Epithelial cell of proximal tubule (primary cell): Measurements from ENCODE around the gene MAG. TPM values are rescaled to one million over a fixed set of nuclear protein-coding genes. Genes with fewer than 3 reads are reported as not detected.

Experiments used
- DNase-seq: peaks from one replicate; pipeline ENCODE4 v3.0.0-alpha.2; 2011; ENCODE audit warnings: low read depth
- H3K4me3 ChIP-seq: 2 replicates; pipeline ENCODE4 v1.5.1; 2011; ENCODE audit warnings: low read depth, mild to moderate bottlenecking, low read length
- CTCF ChIP-seq: conservative IDR thresholded peaks from 2 replicates; pipeline ENCODE4 v1.5.1; 2012; ENCODE audit warnings: low read depth, mild to moderate bottlenecking, low read length
- total RNA-seq: library from RNA; depleted of rRNA; stranded (reverse); fragments of >200 nt; gene quantifications from 2 replicates; pipeline ENCODE4 v1.2.3, GENCODE V29; 2015

MAG gene
- total RNA-seq, 1 donor from 2014 or later, result not detected

GRCh38 chr19:35249848-35250711, 41.9 kb upstream of the MAG start:
- peak overlapping the region; percentile 91 for H3K4me3 ChIP-seq
- no peak for TF ChIP-seq CTCF
- DNase-seq, result no peak

GRCh38 chr19:35251456-35251855, 40.5 kb upstream of the MAG start:
- H3K4me3 ChIP-seq, result no peak overlapping the region
- TF ChIP-seq CTCF, result no peak
- DNase-seq, result no peak

- H3K4me3 ChIP-seq, result no peak overlapping the region
- TF ChIP-seq CTCF, result no peak
- DNase-seq, result no peak
Observed at GRCh38 chr19:35253316-35254286, 38.4 kb upstream of the MAG start.

GRCh38 chr19:35254341-35255297, 37.3 kb upstream of the MAG start:
- no peak for DNase-seq
- no peak overlapping the region for H3K4me3 ChIP-seq
- no peak for TF ChIP-seq CTCF

- TF ChIP-seq CTCF, result no peak
- DNase-seq, result no peak
- H3K4me3 ChIP-seq, result no peak overlapping the region
Observed at GRCh38 chr19:35256566-35256965, 35.4 kb upstream of the MAG start.

GRCh38 chr19:35257113-35257461, 34.9 kb upstream of the MAG start:
- H3K4me3 ChIP-seq, result no peak overlapping the region
- no peak for DNase-seq
- no peak for TF ChIP-seq CTCF
